ENCODE measurements around the gene BCL2L13.

DNA sequence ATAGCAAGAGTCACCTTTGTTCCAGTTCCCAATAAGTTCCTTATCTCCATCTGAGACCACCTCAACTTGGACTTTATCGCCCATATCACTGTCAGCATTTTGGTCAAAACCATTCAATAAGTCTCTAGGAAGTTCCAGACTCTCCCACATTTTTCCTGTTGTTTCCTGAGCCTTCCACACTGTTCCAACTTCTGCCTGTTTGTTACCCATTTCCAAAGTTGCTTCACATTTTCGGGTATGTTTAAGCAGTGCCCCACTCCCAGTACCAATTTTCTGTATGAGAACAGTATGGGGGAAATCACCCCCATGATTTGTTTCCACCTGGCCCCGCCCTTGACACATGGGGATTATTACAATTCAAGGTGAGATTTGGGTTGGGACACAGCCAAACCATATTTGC, 26.7 kb downstream of the BCL2L13 start:
- TF ChIP-seq, protein P1, sequence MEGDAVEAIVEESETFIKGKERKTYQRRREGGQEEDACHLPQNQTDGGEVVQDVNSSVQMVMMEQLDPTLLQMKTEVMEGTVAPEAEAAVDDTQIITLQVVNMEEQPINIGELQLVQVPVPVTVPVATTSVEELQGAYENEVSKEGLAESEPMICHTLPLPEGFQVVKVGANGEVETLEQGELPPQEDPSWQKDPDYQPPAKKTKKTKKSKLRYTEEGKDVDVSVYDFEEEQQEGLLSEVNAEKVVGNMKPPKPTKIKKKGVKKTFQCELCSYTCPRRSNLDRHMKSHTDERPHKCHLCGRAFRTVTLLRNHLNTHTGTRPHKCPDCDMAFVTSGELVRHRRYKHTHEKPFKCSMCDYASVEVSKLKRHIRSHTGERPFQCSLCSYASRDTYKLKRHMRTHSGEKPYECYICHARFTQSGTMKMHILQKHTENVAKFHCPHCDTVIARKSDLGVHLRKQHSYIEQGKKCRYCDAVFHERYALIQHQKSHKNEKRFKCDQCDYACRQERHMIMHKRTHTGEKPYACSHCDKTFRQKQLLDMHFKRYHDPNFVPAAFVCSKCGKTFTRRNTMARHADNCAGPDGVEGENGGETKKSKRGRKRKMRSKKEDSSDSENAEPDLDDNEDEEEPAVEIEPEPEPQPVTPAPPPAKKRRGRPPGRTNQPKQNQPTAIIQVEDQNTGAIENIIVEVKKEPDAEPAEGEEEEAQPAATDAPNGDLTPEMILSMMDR (IDR thresholded peaks at IDR 0.05), result no peak
- no peak for TF ChIP-seq POLR2A (IDR thresholded peaks at IDR 0.05)

Data from uterus (tissue), 2 donors.